Frontal cortex (tissue), 4 donors: ENCODE measurements around the gene MAP4K4. TPM values are rescaled to one million over a fixed set of nuclear protein-coding genes. Genes with fewer than 3 reads are reported as not detected.

Experiments used
- DNase-seq, 2 donors: peaks; one replicate each; pipeline ENCODE4 v3.0.0; 2012; ENCODE audit warnings: low spot score in 2 of 2
- FAIRE-seq: peaks from 2 replicates; lab custom pipeline; 2012; peaks lifted over from hg19 to GRCh38; lab: Jason Lieb, UNC
- total RNA-seq: library from RNA; depleted of rRNA; stranded (reverse); fragments of >200 nt; gene quantifications from one replicate; pipeline ENCODE4 v1.2.3, GENCODE V29; 2014
- donor health status: control.
- donor health status: control.
- donor health status: control.

The MAP4K4 gene
- total RNA-seq, 1 donor from 2014 or later: 161 TPM

DNA sequence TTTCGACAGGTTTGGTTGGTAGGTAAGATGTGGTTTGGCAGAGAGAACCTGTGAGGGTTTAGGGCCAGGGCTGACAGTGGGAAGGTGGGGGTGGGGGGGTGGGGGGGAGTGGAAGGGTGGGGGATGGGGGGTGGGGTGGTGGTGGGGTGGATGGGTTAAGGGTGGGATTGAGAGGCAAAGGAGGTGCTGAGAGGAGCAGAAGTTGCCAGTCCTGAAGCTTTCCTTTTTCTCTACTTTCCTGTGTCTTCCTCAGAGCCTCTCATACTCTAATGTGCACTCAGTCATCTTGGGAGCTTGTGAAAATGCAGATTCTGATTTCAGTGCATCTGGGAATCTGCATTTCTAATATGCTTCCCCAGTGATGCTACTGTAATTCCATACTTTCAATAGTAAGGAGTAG lies 21.0 kb downstream of the MAP4K4 start:
- no peak for DNase-seq
- no peak for FAIRE-seq

- DNase-seq (no peak), FAIRE-seq (no peak)
These were observed 21.6 kb downstream of the MAP4K4 start for GRCh38 chr2:101718993-101719571.

GRCh38 chr2:101720732-101721131 lies 23.2 kb downstream of the MAP4K4 start:
- no peak for DNase-seq
- no peak for FAIRE-seq

DNA sequence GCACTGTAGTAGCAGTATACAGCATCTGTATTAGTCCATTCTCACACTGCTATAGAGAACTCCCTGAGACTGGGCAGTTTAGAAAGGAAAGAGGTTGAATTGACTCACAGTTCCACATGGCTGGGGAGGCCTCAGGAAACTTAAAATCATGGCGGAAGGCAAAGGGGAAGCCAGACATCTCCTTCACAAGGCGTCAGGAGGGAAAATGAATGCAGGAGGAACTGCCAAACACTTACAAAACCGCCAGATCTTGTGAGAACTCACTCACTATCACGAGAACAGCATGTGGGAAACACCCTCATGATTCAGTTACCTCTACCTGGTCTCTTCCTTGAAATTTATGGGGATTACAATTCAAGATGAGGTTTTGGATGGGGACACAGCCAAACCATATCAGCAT lies 25.4 kb downstream of the MAP4K4 start:
- FAIRE-seq: no peak

DNA sequence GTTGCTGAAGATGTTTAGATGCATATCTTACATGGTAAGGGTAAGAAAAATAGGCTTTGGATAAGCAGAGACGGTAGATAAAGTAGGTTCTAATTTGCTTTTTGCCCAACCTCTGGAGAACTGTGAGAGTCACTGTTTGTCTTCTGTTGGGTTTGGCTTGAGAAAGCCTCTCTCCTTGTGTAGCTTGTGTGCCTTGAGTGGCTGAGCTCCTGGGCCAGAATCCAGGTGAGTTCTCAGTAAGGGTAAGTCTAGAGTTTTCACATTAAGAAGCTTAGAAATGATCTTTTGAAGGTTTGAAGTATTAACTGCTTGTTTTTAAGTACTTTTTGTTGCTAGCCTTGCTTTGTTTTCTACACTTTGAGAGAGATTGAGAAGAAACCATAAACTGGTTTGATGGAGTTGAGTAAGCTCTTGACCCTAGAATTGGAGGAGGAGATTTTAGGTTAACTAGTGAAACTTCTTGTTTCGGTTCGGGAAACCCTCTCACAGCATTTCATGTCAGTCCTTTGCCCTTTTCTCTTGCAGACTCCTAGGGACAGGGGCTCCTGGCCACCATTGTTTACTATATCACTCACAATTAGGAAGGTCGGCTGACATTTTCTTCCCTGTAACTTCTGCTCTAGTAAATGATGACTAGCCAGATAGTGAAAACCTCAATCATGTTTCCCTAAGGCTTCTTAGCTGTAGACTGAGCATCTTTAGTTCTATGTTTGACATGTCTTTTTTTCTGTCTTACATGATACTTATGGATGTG lies 26.0 kb downstream of the MAP4K4 start:
- FAIRE-seq (no peak), DNase-seq (no peak)

More for the DNA sequence above, 25.4 kb downstream of the MAP4K4 start:
- DNase-seq: no peak

- no peak for DNase-seq
- no peak for FAIRE-seq
These were observed 26.6 kb downstream of the MAP4K4 start for GRCh38 chr2:101724125-101724474.

GRCh38 chr2:101725038-101725437 lies 27.5 kb downstream of the MAP4K4 start:
- FAIRE-seq (no peak), DNase-seq (no peak)

DNA sequence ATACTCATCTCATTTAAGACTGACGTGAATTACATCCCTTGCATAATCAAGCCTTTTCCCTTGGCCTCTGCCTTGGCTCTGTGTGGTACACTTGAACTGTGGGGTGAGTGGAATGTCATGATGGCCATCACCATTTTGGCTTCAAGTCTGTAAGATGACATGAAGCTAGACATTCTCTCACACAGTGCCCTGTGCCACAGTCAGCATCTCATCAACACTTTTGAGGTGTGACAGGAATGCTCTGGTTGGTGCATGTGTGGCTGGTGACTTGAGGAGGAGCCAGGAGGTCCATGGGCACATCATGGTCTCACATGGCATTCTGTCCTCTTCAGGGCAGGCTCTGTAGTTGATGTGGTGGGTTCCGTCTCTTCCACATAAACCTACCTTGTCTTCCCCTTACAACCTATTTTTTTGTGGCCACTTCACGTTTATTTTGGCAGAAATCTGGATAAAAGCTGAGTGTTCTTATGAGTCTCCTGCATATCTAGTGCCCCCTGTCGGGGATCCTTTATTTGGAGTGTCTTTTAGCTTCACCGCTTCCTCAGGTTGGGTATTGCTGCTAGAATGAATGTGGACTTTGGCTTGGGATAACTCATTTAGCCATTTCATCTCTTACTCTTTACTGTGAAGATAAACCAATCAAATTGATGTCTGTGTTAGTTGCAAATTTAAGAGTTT lies 28.1 kb downstream of the MAP4K4 start:
- DNase-seq: no peak
- no peak for FAIRE-seq

- FAIRE-seq: no peak
These were observed 31.4 kb downstream of the MAP4K4 start for GRCh38 chr2:101728865-101729264.

DNA sequence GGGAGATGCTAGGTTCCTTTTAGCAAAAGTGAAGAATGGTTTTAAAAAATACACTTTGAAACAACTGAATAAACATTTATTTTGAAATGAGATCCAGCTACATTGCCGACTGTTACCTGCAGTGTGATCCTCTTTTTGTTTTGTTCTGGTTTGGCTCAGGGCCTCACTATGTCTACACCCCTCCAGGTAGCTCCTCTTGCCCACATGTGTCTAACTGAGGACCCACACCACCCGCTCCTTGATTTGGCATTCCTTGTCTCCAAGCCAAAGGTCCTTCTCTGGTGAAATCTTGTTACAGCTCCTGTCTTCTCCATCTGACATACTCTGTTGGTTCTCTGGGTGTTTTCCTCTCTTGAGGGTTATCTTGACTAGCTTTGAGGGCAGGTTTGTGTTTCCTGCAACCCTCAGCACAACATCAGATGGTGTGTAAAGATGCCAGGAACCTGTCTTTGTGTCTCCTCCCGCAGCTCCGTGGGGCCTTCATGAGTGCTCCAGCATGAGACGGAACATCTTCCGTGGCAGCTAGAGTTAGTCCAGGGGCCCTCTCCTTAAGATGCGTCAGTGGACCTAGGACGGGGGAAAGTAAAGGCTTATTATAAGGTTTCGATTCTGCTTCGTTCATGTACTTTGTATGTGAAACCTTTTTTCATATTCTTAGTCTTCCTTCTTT lies 32.1 kb downstream of the MAP4K4 start:
- DNase-seq: no peak
- FAIRE-seq: no peak

More at GRCh38 chr2:101728865-101729264, 31.4 kb downstream of the MAP4K4 start:
- DNase-seq: no peak

GRCh38 chr2:101731221-101732054 lies 33.9 kb downstream of the MAP4K4 start:
- FAIRE-seq (no peak), DNase-seq (no peak)

GRCh38 chr2:101732199-101732598 lies 34.7 kb downstream of the MAP4K4 start:
- DNase-seq: no peak
- no peak for FAIRE-seq

DNA sequence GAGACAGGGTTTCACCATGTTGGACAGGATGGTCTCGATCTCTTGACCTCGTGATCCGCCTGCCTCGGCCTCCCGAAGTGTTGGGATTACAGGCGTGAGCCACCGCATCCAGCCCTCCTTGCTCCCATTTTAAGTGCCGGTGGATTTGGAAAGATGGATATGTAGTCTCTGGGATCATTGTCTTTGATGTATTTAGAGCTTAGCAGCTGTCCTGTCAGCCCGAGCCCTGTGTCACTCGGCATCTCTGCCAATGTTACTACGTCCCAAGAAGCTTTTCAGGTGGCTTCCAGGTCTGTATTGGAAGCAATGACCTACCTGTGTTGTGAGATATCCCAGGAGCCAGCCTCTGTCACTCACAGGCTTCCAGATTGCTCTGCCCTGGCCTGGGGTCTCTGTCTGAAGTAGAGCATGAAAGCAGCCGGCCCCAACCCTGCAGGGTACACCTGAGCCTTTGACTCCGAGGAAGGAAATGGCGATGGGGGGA lies 35.3 kb downstream of the MAP4K4 start:
- FAIRE-seq (no peak), DNase-seq (no peak)

- no peak for FAIRE-seq
- DNase-seq: no peak
These were observed 35.9 kb downstream of the MAP4K4 start for GRCh38 chr2:101733257-101733993.

- FAIRE-seq (no peak), DNase-seq (no peak)
These were observed 37.1 kb downstream of the MAP4K4 start for GRCh38 chr2:101734505-101735165.

- FAIRE-seq: no peak
- DNase-seq: no peak
These were observed 37.6 kb downstream of the MAP4K4 start for GRCh38 chr2:101735166-101735533.

DNA sequence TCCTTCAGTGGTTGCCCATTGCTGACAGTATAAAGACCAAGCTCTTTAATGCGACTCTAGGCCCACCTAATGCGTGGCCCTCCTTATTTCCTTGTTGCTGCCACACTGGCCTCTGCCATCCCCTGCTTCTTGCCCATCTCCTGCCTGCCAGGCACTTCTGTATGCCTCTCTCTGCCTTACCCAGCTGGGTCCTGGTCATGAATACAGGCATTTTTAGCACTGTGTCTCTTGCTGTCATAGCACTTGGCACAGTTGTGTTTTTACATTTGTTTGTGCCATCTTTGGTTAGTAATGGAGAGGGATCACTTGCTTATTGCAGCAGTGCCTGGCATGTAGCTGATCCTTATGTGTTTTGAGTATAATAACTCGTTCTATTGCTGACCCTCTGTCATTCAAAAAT lies 38.7 kb downstream of the MAP4K4 start:
- DNase-seq (no peak), FAIRE-seq (no peak)

- DNase-seq (no peak), FAIRE-seq (no peak)
These were observed 39.4 kb downstream of the MAP4K4 start for GRCh38 chr2:101736861-101737291.
